HCT116 (cell line): ENCODE results near the gene CRYBG2. TPM values are rescaled to one million over a fixed set of nuclear protein-coding genes. Genes with fewer than 3 reads are reported as not detected.

Source experiments
- ATAC-seq: fragments of 200-7000 bp; cut with Tn5 transposase; 2 replicates; pipeline ENCODE4 v1.9.1; 2020; ENCODE audit warnings: mild to moderate bottlenecking, moderate library complexity
- BruUV-seq: library from RNA; stranded (reverse); fragments of 400-500 nt; replicated peaks from 2 replicates; lab custom pipeline; 2021; lab: Mats Ljungman, UMichigan
- CTCF ChIA-PET: fragments of 300-600 bp; sonication (Branson Sonifier 250); formaldehyde crosslinking; loops from one replicate; lab custom pipeline; 2021; ENCODE audit warnings: antibody characterized with exemption; lab: Charles Lee
- POLR2A ChIA-PET: fragments of 300-600, 350-600 bp; sonication (Branson Sonifier 250); formaldehyde crosslinking; loops from one replicate; lab custom pipeline; 2021; ENCODE audit warnings: antibody characterized with exemption; lab: Charles Lee
- RAD21 ChIA-PET, 2 experiments: fragments of 300-600 bp; sonication (Branson Sonifier 250); formaldehyde crosslinking; loops; one replicate each; lab custom pipeline; 2023; ENCODE audit warnings: low total read pairs in 2 of 2; ENCODE audit not compliant: uncharacterized antibody in 2 of 2, unreplicated experiment in 2 of 2, low non-redundant PET in 1 of 2; lab: Charles Lee
- DNase-seq: peaks from one replicate; pipeline ENCODE4 v3.0.0-alpha.2; 2010; ENCODE audit warnings: low read depth, low spot score
- H2AFZ ChIP-seq: fragments of 200-600 bp; shearing (Covaris generic), sonication (generic); 2 replicates; pipeline ENCODE4 v1.6.1; 2017; ENCODE audit warnings: low read depth, mixed run types, mixed read lengths, antibody characterized with exemption, low read length; ENCODE audit not compliant: poor library complexity, severe bottlenecking
- H3K27ac ChIP-seq: 2 replicates; pipeline ENCODE4 v1.5.1; 2012; ENCODE audit warnings: low read depth, low read length
- H3K27me3 ChIP-seq: fragments of 200-600 bp; sonication (generic); 2 replicates; pipeline ENCODE4 v1.6.1; 2016; ENCODE audit warnings: mixed run types, low read length, mixed read lengths; ENCODE audit not compliant: insufficient read depth
- H3K36me3 ChIP-seq, 2 experiments: fragments of 200-500 bp in 1 of 2; fragments of 200-600 bp in 1 of 2; sonication (Bioruptor generic) in 1 of 2; sonication (generic) in 1 of 2; 2 replicates each; pipeline versions ENCODE4 v1.5.1 to v1.6.1; 2014 to 2016; ENCODE audit warnings: low read length in 2 of 2, inconsistent platforms in 1 of 2, mixed read lengths in 1 of 2, mixed run types in 1 of 2; ENCODE audit not compliant: insufficient read depth in 2 of 2, control insufficient read depth in 1 of 2
- H3K4me1 ChIP-seq, 2 experiments: fragments of 200-600 bp in 1 of 2; sonication (generic) in 1 of 2; 2 replicates each; pipeline versions ENCODE4 v1.5.1 to v1.6.1; 2012 to 2017; ENCODE audit warnings: low read length in 2 of 2, inconsistent platforms in 1 of 2, mild to moderate bottlenecking in 1 of 2, mixed read lengths in 1 of 2, mixed run types in 1 of 2, moderate library complexity in 1 of 2; ENCODE audit not compliant: insufficient read depth in 2 of 2, control insufficient read depth in 1 of 2
- H3K4me2 ChIP-seq: fragments of 200-600 bp; sonication (generic); 2 replicates; pipeline ENCODE4 v1.6.1; 2017; ENCODE audit warnings: mixed run types, low read length, mixed read lengths
- H3K4me3 ChIP-seq, 2 experiments: fragments of 200-600 bp in 1 of 2; sonication (generic) in 1 of 2; replicated peaks in 1 of 2; 2 replicates each; pipeline ENCODE4 v1.5.1; 2011 to 2016; ENCODE audit warnings: low read length in 2 of 2, control low read depth in 1 of 2, low read depth in 1 of 2, mild to moderate bottlenecking in 1 of 2, mixed read lengths in 1 of 2, mixed run types in 1 of 2
- H3K79me2 ChIP-seq: fragments of 200-600 bp; sonication (generic); 2 replicates; pipeline ENCODE4 v1.6.1; 2017; ENCODE audit warnings: mild to moderate bottlenecking, mixed run types, low read length, moderate library complexity, mixed read lengths; ENCODE audit not compliant: insufficient read depth
- H3K9ac ChIP-seq: fragments of 200-600 bp; sonication (generic); 2 replicates; pipeline ENCODE4 v1.6.1; 2016; ENCODE audit warnings: low read length, mixed read lengths
- H3K9me2 ChIP-seq: fragments of 200-600 bp; sonication (generic), shearing (Covaris generic); 2 replicates; pipeline ENCODE4 v1.6.1; 2017; ENCODE audit warnings: mixed run types, mild to moderate bottlenecking, moderate library complexity; ENCODE audit not compliant: insufficient read depth
- H3K9me3 ChIP-seq, 2 experiments: fragments of 200-500 bp in 1 of 2; fragments of 200-600 bp in 1 of 2; sonication (Bioruptor generic) in 1 of 2; sonication (generic) in 1 of 2; 2 replicates each; pipeline ENCODE4 v1.6.1; 2014 to 2017; ENCODE audit warnings: low read length in 2 of 2, mixed read lengths in 2 of 2, inconsistent platforms in 1 of 2, low read depth in 1 of 2, mild to moderate bottlenecking in 1 of 2, mixed run types in 1 of 2, moderate library complexity in 1 of 2; ENCODE audit not compliant: control insufficient read depth in 1 of 2, insufficient read depth in 1 of 2
- H4K20me1 ChIP-seq: fragments of 200-600 bp; sonication (generic), shearing (Covaris generic); 2 replicates; pipeline ENCODE4 v1.6.1; 2017; ENCODE audit warnings: mixed run types, mild to moderate bottlenecking, moderate library complexity; ENCODE audit not compliant: insufficient read depth
- CEBPB ChIP-seq: IDR thresholded peaks from 2 replicates; pipeline ENCODE4 v1.6.1; 2012; ENCODE audit warnings: low read depth
- CTCF ChIP-seq, 3 experiments: fragments of 200-600 bp in 1 of 3; sonication (generic) in 1 of 3; IDR thresholded peaks in 2 of 3; conservative IDR thresholded peaks in 1 of 3; 2 replicates each; pipeline ENCODE4 v1.5.1; 2012 to 2017; ENCODE audit warnings: low read depth in 2 of 3, low read length in 2 of 3, antibody characterized with exemption in 1 of 3, borderline replicate concordance in 1 of 3, control low read depth in 1 of 3, mild to moderate bottlenecking in 1 of 3, mixed read lengths in 1 of 3, mixed run types in 1 of 3, moderate library complexity in 1 of 3; ENCODE audit not compliant: insufficient read depth in 1 of 3
- EGR1 ChIP-seq: IDR thresholded peaks from 2 replicates; pipeline ENCODE4 v1.6.1; 2012; ENCODE audit warnings: low read depth
- FOSL1 ChIP-seq: IDR thresholded peaks from 2 replicates; pipeline ENCODE4 v1.6.1; 2012; ENCODE audit warnings: low read depth
- JUND ChIP-seq: IDR thresholded peaks from 2 replicates; pipeline ENCODE4 v1.6.1; 2012
- MAX ChIP-seq: IDR thresholded peaks from 2 replicates; pipeline ENCODE4 v1.6.1; 2012
- POLR2AphosphoS5 ChIP-seq: IDR thresholded peaks from 2 replicates; pipeline ENCODE4 v1.6.1; 2011; ENCODE audit warnings: mild to moderate bottlenecking, low read depth, low read length, moderate library complexity
- REST ChIP-seq: IDR thresholded peaks from 2 replicates; pipeline ENCODE4 v1.6.1; 2012; ENCODE audit warnings: low read depth
- SP1 ChIP-seq: IDR thresholded peaks from 2 replicates; pipeline ENCODE4 v1.6.1; 2012; ENCODE audit warnings: low read depth
- SRF ChIP-seq: IDR thresholded peaks from 2 replicates; pipeline ENCODE4 v1.6.1; 2012; ENCODE audit warnings: low read depth
- YY1 ChIP-seq: IDR thresholded peaks from 2 replicates; pipeline ENCODE4 v1.6.1; 2011; ENCODE audit warnings: low read length, low read depth, moderate library complexity, mild to moderate bottlenecking; ENCODE audit not compliant: insufficient replicate concordance; ENCODE audit errors: extremely low read depth
- ZFX ChIP-seq: fragments of 450-650 bp; IDR thresholded peaks from 2 replicates; pipeline ENCODE4 v1.6.1; 2017
- intact Hi-C: fragments of 100-400 bp; cut with micrococcal nuclease; formaldehyde crosslinking; loops from 2 replicates; pipeline ENCODE4 v1.10.0; 2022
- total RNA-seq: library from RNA; stranded (reverse); gene quantifications from one replicate; pipeline ENCODE4 v1.2.1, GENCODE V29; 2021; ENCODE audit not compliant: unreplicated experiment

CRYBG2 gene
- total RNA-seq, 1 experiment from 2014 or later, result 10.5 TPM

GRCh38 chr1:26314501-26314900 lies 39.4 kb downstream of the CRYBG2 start:
- ATAC-seq, result no peak
- RAD21 ChIA-PET, result no interaction called here

More at GRCh38 chr1:26314501-26314900, 39.4 kb downstream of the CRYBG2 start:
- Histone ChIP-seq H3K27me3 (no peaks in the 10 kb centered on the region; the same call in 1 of the 2 replicates), H3K9me2 (no peaks in the 10 kb centered on the region), H3K27ac (no peak overlapping the region), H4K20me1 (no peaks in the 10 kb centered on the region), H3K9ac (no peak overlapping the region), H3K79me2 (no peaks in the 10 kb centered on the region)
- DNase-seq, result no peak
- ChIA-PET POLR2A (no interaction called here), CTCF (interaction anchor here (1.7 kb wide), 1 partner anchor 30 kb away, joined by 7 read pairs; no protein-coding TSS in a partner anchor)
- intact Hi-C loops, result no loop called here
- TF ChIP-seq JUND (no peak), YY1 (no peak), REST (no peak), EGR1 (no peak), ZFX (no peak), FOSL1 (no peak), MAX (no peak), CEBPB (no peak), CTCF (IDR thresholded peaks at IDR 0.05 in 2 of 3, conservative IDR thresholded peaks at IDR 0.05 in 1 of 3; ENCODE audit: borderline replicate concordance in 1 of 3, insufficient read depth in 1 of 3, low read depth in 2 of 3, low read length in 2 of 3) (no peak), POLR2AphosphoS5 (no peak), SRF (no peak), SP1 (no peak)
- TF ChIP-seq, all 23 proteins: peak for 0
- Histone ChIP-seq H3K36me3 (no peaks in the 10 kb centered on the region), H2AFZ (no peak overlapping the region), H3K4me3 (no peak overlapping the region), H3K9me3 (no peaks in the 10 kb centered on the region), H3K4me2 (no peak overlapping the region), H3K4me1 (peaks cover 3 to 11% of the 10 kb centered on the region in 2 experiments; a peak in 3 of 4 replicates)
- BruUV-seq, result no TSS peak
